ENCODE results near the gene SLC25A44.

The SLC25A44 gene

DNA sequence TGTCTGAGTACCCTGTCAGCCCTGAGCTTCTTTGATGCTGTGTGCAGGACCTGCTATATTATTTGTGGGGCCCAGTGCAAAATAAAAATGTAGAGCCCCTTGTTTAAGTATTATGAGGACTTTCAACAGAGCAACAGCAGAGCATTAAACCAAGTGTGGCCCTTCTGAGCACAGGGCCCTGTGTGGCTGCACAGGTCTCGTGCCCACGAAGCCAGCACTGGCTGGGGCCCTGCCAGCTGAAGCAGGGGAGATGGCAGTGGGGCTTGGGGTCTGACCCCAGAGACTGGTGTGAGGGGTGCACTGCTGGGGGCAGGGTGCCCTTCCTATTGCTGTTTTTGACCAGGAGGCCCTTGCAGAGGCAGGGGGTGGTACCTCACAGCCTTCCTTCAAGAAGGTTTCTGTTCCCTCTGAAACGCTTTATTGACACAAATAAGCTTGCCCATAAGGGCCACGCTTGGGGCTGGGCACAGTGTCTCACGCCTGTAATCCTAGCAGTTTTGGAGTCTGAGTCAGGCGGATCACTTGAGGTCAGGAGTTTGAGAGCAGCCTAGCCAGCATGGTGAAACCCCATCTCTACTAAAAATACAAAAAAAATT lies 42.7 kb upstream of the SLC25A44 start:
- ATAC-seq (ENCODE audit: low read depth): 0 out of 3 replicates have a peak, but pooled peaks have one; percentile 3
- H3K27ac ChIP-seq (ENCODE audit: poor library complexity, severe bottlenecking): no peak overlapping the region

DNA sequence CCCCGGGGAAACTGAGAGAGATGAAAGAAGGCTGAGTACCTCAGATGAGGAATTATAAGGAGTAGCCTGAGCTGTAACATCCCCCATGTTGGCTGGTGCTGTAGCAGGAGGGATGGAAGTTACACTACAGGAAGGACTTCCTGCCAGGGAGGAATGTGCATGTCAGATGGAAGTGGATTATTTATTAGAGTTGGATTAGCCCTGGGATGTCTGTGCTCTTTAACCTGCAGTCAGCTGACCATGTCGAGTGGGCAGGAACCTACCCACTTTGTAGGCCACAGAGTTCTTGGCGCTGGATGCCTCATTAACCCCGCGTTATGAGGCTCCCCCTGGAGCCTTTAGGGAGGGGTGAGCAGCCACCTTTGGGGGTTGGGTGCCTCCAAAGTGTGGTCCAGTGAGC lies 41.3 kb upstream of the SLC25A44 start:
- ATAC-seq (ENCODE audit: low read depth): no peak
- Histone ChIP-seq H3K4me3 (ENCODE audit: severe bottlenecking) (no peak overlapping the region), H3K27me3 (ENCODE audit: insufficient read depth, poor library complexity, severe bottlenecking) (no peaks in the 10 kb centered on the region), H3K27ac (ENCODE audit: poor library complexity, severe bottlenecking) (peak overlapping the region; percentile 13), H3K36me3 (ENCODE audit: low read depth) (no peaks in the 10 kb centered on the region), H3K9me3 (ENCODE audit: severe bottlenecking) (no peaks in the 10 kb centered on the region), H3K4me1 (ENCODE audit: insufficient read depth, poor library complexity, severe bottlenecking) (peaks cover 10% of the 10 kb centered on the region)
- DNase-seq (ENCODE audit: low spot score): no peak
- TF ChIP-seq, protein P1, sequence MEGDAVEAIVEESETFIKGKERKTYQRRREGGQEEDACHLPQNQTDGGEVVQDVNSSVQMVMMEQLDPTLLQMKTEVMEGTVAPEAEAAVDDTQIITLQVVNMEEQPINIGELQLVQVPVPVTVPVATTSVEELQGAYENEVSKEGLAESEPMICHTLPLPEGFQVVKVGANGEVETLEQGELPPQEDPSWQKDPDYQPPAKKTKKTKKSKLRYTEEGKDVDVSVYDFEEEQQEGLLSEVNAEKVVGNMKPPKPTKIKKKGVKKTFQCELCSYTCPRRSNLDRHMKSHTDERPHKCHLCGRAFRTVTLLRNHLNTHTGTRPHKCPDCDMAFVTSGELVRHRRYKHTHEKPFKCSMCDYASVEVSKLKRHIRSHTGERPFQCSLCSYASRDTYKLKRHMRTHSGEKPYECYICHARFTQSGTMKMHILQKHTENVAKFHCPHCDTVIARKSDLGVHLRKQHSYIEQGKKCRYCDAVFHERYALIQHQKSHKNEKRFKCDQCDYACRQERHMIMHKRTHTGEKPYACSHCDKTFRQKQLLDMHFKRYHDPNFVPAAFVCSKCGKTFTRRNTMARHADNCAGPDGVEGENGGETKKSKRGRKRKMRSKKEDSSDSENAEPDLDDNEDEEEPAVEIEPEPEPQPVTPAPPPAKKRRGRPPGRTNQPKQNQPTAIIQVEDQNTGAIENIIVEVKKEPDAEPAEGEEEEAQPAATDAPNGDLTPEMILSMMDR (IDR thresholded peaks at IDR 0.05; ENCODE audit: poor library complexity, severe bottlenecking): no peak

More for the DNA sequence above, 42.7 kb upstream of the SLC25A44 start:
- Histone ChIP-seq H3K9me3 (ENCODE audit: severe bottlenecking) (no peaks in the 10 kb centered on the region), H3K27me3 (ENCODE audit: insufficient read depth, poor library complexity, severe bottlenecking) (no peaks in the 10 kb centered on the region), H3K36me3 (ENCODE audit: low read depth) (no peaks in the 10 kb centered on the region), H3K4me3 (ENCODE audit: severe bottlenecking) (no peak overlapping the region), H3K4me1 (ENCODE audit: insufficient read depth, poor library complexity, severe bottlenecking) (peaks cover 11% of the 10 kb centered on the region)
- TF ChIP-seq, protein P1 (IDR thresholded peaks at IDR 0.05; ENCODE audit: poor library complexity, severe bottlenecking): no peak
- no peak for DNase-seq (ENCODE audit: low spot score)

DNA sequence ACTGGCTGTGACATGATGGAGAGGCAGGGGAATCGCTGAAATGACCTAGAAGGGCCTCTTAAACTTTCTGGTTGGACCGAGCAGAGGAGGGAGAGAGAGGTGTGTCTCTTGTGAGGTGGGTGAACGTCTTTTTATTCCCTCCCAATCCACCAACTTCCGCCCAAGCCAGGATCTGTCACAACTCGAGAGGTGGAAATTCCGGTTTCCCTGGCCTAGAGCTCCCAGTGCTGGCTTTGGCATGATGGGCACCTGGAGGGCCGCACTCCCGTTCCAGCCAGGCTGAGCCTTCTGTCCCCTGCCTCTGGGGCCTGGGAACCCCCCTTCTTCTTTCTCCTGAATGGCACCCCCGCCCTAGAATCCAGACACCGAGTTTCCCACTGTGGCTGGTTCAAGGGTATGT lies 40.5 kb upstream of the SLC25A44 start, which contains the start of gene SEMA4A:
TSS of gene SEMA4A (plus strand) at position 224 of the 400 bp plus-strand sequence. CDS start 994 bp downstream, outside the sequence.
- DNase-seq (ENCODE audit: low spot score) (no peak), ATAC-seq (ENCODE audit: low read depth) (peak; percentile 56)
- no peaks in the 10 kb centered on the region for H3K9me3 ChIP-seq (ENCODE audit: severe bottlenecking)
- TF ChIP-seq, protein P1 (IDR thresholded peaks at IDR 0.05; ENCODE audit: poor library complexity, severe bottlenecking): no peak
- no peaks in the 10 kb centered on the region for H3K36me3 ChIP-seq (ENCODE audit: low read depth)
- peak within 1 kb of the TSS; percentile 12 for H3K4me3 ChIP-seq (ENCODE audit: severe bottlenecking)
- H3K27ac ChIP-seq (ENCODE audit: poor library complexity, severe bottlenecking): peak within 1 kb of the TSS; percentile 13
- peaks cover 10% of the 10 kb centered on the region for H3K4me1 ChIP-seq (ENCODE audit: insufficient read depth, poor library complexity, severe bottlenecking)
- no peaks in the 10 kb centered on the region for H3K27me3 ChIP-seq (ENCODE audit: insufficient read depth, poor library complexity, severe bottlenecking)

DNA sequence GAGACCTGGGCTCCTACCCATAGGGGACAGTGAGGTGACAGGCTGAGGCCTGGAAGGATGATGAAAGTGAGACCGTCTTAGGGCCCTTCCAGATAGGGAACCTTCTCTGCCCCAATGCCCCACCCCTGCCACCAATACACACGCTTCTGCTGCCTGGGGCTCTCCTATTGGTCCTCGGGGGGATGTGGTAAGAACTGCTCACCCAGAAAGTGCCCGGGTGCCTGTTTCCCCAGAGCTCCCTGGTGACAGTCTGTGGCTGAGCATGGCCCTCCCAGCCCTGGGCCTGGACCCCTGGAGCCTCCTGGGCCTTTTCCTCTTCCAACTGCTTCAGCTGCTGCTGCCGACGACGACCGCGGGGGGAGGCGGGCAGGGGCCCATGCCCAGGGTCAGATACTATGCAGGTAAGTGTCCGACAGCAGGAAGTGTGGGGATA lies 39.6 kb upstream of the SLC25A44 start:
- no peaks in the 10 kb centered on the region for H3K27me3 ChIP-seq (ENCODE audit: insufficient read depth, poor library complexity, severe bottlenecking)
- no peak overlapping the region for H3K4me3 ChIP-seq (ENCODE audit: severe bottlenecking)
- H3K4me1 ChIP-seq (ENCODE audit: insufficient read depth, poor library complexity, severe bottlenecking): peaks cover 10% of the 10 kb centered on the region
- no peak for DNase-seq (ENCODE audit: low spot score)
- no peaks in the 10 kb centered on the region for H3K36me3 ChIP-seq (ENCODE audit: low read depth)
- no peak for ATAC-seq (ENCODE audit: low read depth)
- no peak overlapping the region for H3K27ac ChIP-seq (ENCODE audit: poor library complexity, severe bottlenecking)
- H3K9me3 ChIP-seq (ENCODE audit: severe bottlenecking): no peaks in the 10 kb centered on the region
- TF ChIP-seq, protein P1 (IDR thresholded peaks at IDR 0.05; ENCODE audit: poor library complexity, severe bottlenecking): no peak
